Left cardiac atrium (tissue), 4 donors: ENCODE measurements around the gene G6PC1. TPM values are rescaled to one million over a fixed set of nuclear protein-coding genes. Genes with fewer than 3 reads are reported as not detected.
A peak's percentile ranks its signal among the peaks of the same experiment; 100 is the strongest.
"Not testable (repeated sequence)": the region's sequence is repeated elsewhere in the genome, so short reads cannot be mapped to it uniquely, and the experiment has no call there.

Experiments
- ATAC-seq, 2 donors: fragments of 200-7000 bp; cut with Tn5 transposase; one replicate each; pipeline ENCODE4 v1.9.1; 2020; ENCODE audit warnings: mild to moderate bottlenecking in 2 of 2, moderate library complexity in 2 of 2
- DNase-seq: peaks from one replicate; pipeline ENCODE4 v3.0.0-alpha.2; 2020
- intact Hi-C, 2 donors: fragments of 100-400 bp; cut with DNase I; formaldehyde crosslinking; loops; one replicate each; pipeline versions ENCODE4 v1.14.1 to v1.15.1; 2022 to 2023
- total RNA-seq, 2 donors: library from RNA; stranded (reverse); fragmentation: NEBNext Ultra II Directional; extraction: Animal tissue kit (Norgen Biotek cat#: 25700); gene quantifications; one replicate each; pipeline ENCODE4 v1.2.1, GENCODE V29; 2021
- donor health status: DM: no; HTN: yes; CAD: no.
- donor health status: DM: no; HTN: yes; CAD: no; lungs with severe emphysema.
- donor health status: DM: yes; HTN: yes; CAD: no.
- donor health status: Dilated cardiomyopathy.

G6PC1 gene
- total RNA-seq, 2 donors from 2014 or later = not detected

GRCh38 chr17:42894283-42895184, 6.1 kb upstream of the G6PC1 start:
- ATAC-seq = no peak
- intact Hi-C loops = no loop called here
- no peak for DNase-seq

GRCh38 chr17:42895185-42895555, 5.4 kb upstream of the G6PC1 start:
- DNase-seq (peak; percentile 65), ATAC-seq (peak; percentile 45 to 85)
- intact Hi-C loops = no loop called here

- ATAC-seq = no peak
- intact Hi-C loops = no loop called here
Measured at GRCh38 chr17:42898147-42898811, 2.3 kb upstream of the G6PC1 start.

GRCh38 chr17:42899981-42900380, 618 bp upstream of the G6PC1 start:
- ATAC-seq, intact Hi-C loops, DNase-seq: not testable (repeated sequence)

More at GRCh38 chr17:42898147-42898811, 2.3 kb upstream of the G6PC1 start:
- DNase-seq = no peak

GRCh38 chr17:42901535-42902229, 1.1 kb downstream of the G6PC1 start:
- intact Hi-C loops = no loop called here
- ATAC-seq = no peak
- no peak for DNase-seq

- intact Hi-C loops = no loop called here
- DNase-seq = no peak
- no peak for ATAC-seq
Measured at GRCh38 chr17:42904110-42904469, 3.5 kb downstream of the G6PC1 start.

GRCh38 chr17:42906772-42907446, 6.3 kb downstream of the G6PC1 start:
- intact Hi-C loops = no loop called here
- ATAC-seq = no peak
- DNase-seq = no peak

GRCh38 chr17:42908872-42909700, 8.5 kb downstream of the G6PC1 start:
- DNase-seq (no peak), ATAC-seq (no peak)
- intact Hi-C loops = no loop called here

GRCh38 chr17:42913522-42913921, 12.9 kb downstream of the G6PC1 start:
- DNase-seq = no peak
- peak in 1 of 2 donors; percentile 87 for ATAC-seq
- intact Hi-C loops = loop anchor here in 1 of 2 donors (5.0 kb wide), 1 partner anchor 36 kb away; no protein-coding TSS in a partner anchor

GRCh38 chr17:42913981-42914617, 13.5 kb downstream of the G6PC1 start:
- DNase-seq (no peak), ATAC-seq (no peak)
- intact Hi-C loops = loop anchor here in 1 of 2 donors (5.0 kb wide), 1 partner anchor 37 kb away; no protein-coding TSS in a partner anchor

- intact Hi-C loops = not testable (repeated sequence)
Measured at GRCh38 chr17:42915288-42915687, 14.7 kb downstream of the G6PC1 start.

GRCh38 chr17:42916388-42917235, 16.0 kb downstream of the G6PC1 start:
- DNase-seq, ATAC-seq, intact Hi-C loops: not testable (repeated sequence)

More at GRCh38 chr17:42915288-42915687, 14.7 kb downstream of the G6PC1 start:
- DNase-seq, ATAC-seq: not testable (repeated sequence)

GRCh38 chr17:42917236-42917603, 16.6 kb downstream of the G6PC1 start:
- intact Hi-C loops = no loop called here
- no peak for ATAC-seq

GRCh38 chr17:42918902-42919521, 18.4 kb downstream of the G6PC1 start:
- no peak for ATAC-seq
- no peak for DNase-seq
- intact Hi-C loops = no loop called here

More at GRCh38 chr17:42917236-42917603, 16.6 kb downstream of the G6PC1 start:
- no peak for DNase-seq

- ATAC-seq, intact Hi-C loops: not testable (repeated sequence)
Measured at GRCh38 chr17:42919522-42920077, 19.0 kb downstream of the G6PC1 start.

More at GRCh38 chr17:42919522-42920077, 19.0 kb downstream of the G6PC1 start:
- not testable (repeated sequence) for DNase-seq
